ENCODE data around the gene RAB37.

The RAB37 gene

DNA sequence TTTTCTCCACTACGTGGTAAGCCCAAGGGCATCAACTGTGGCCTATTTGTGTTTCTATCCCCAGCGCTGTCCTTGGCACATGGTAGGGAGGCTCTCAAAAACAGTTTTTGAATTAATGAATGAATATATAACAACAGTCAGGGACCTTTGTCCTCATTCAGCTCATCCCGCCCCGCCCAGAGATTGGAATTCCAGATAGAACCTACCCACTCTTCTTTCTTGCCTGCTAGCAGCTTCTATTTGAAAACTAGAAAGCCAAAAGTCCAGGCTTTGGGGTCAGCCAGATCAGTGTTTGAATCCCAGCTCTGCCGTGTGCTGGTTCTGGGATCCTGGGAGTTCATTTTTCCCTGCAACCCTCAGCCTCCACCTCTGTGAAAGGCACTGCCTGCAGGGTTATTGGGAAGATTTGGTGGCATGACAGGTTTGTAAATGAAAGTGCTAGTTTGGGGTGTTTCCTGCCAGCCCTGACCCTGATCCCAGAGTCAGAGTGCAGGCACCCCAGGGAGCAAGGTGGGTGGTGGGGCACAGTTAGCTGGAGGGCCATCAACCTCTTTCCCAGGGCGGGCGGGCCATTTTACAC, 15.9 kb downstream of the RAB37 start:
- no peak overlapping the region for H3K4me3 ChIP-seq (ENCODE audit: control insufficient read depth, low read depth, low read length)
- TF ChIP-seq, protein P1, sequence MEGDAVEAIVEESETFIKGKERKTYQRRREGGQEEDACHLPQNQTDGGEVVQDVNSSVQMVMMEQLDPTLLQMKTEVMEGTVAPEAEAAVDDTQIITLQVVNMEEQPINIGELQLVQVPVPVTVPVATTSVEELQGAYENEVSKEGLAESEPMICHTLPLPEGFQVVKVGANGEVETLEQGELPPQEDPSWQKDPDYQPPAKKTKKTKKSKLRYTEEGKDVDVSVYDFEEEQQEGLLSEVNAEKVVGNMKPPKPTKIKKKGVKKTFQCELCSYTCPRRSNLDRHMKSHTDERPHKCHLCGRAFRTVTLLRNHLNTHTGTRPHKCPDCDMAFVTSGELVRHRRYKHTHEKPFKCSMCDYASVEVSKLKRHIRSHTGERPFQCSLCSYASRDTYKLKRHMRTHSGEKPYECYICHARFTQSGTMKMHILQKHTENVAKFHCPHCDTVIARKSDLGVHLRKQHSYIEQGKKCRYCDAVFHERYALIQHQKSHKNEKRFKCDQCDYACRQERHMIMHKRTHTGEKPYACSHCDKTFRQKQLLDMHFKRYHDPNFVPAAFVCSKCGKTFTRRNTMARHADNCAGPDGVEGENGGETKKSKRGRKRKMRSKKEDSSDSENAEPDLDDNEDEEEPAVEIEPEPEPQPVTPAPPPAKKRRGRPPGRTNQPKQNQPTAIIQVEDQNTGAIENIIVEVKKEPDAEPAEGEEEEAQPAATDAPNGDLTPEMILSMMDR (IDR thresholded peaks at IDR 0.05; ENCODE audit: control insufficient read depth, insufficient read depth, low read depth, low read length, missing control alignments) = no peak
- no peak for DNase-seq (ENCODE audit: low read depth)

DNA sequence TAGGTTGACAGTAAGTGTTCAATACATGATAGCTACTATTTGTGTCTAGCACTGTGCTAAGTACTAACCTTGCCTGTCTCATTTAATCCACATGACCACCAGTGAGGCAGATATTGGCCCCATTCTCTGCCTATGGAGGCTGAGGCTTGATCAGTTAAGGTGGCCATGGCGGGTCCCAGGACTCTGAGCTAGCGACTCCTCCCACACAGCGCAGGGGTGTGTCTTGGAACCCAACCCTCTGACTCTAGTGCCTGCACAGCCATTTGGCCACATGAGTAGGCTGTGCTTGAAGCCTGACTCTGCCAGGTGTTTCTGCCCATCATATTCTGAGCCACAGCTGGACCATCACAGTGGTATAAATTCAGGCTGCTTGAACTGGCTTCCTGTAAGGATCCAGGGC, 17.8 kb downstream of the RAB37 start:
- no peak overlapping the region for H3K4me3 ChIP-seq (ENCODE audit: control insufficient read depth, low read depth, low read length)
- TF ChIP-seq, protein P1 (IDR thresholded peaks at IDR 0.05; ENCODE audit: control insufficient read depth, insufficient read depth, low read depth, low read length, missing control alignments) = no peak
- DNase-seq (ENCODE audit: low read depth) = no peak

DNA sequence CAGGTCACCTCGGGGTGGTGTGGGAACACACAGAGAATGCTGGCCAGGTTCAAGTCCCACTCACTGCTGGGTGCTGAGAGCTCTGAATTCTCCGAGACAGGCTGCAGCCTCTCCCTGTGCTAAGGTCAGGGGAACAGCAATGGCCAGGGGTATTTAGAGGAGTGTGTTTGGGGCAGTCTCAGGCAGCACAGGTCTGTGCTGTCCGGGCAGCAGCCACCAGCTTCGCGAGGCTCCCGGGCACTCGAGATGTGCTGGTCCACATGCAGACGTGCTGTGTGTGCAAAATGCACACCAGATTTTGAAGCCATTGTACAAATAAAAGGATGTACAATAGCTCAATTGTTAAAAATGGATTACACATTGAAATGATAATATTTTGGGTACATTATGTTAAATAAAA, 18.5 kb downstream of the RAB37 start:
- DNase-seq (ENCODE audit: low read depth) = no peak
- no peak overlapping the region for H3K4me3 ChIP-seq (ENCODE audit: control insufficient read depth, low read depth, low read length)
- TF ChIP-seq, protein P1 (IDR thresholded peaks at IDR 0.05; ENCODE audit: control insufficient read depth, insufficient read depth, low read depth, low read length, missing control alignments) = no peak

DNA sequence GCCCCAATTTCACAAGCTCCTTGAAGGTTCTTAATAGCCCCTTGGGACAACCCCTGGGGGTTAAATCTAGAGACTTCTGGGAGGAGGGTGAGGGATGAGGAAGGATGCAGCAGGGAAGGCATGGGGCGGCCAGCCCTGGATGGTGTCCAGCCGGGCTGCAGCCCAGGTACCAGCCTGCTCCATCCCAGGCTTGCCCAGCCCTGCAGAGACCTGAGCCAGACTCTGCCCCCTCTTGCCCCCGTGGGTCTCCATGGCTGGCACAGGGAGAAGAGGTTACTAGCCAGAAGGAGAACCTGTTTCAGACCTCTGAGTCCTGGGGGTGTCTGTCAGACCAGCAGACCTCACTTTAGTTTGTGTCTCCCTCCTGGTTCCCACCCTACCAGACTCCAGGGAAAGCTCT, 19.8 kb downstream of the RAB37 start:
- TF ChIP-seq, protein P1 (IDR thresholded peaks at IDR 0.05; ENCODE audit: control insufficient read depth, insufficient read depth, low read depth, low read length, missing control alignments) = no peak
- DNase-seq (ENCODE audit: low read depth) = no peak
- H3K4me3 ChIP-seq (ENCODE audit: control insufficient read depth, low read depth, low read length) = no peak overlapping the region

DNA sequence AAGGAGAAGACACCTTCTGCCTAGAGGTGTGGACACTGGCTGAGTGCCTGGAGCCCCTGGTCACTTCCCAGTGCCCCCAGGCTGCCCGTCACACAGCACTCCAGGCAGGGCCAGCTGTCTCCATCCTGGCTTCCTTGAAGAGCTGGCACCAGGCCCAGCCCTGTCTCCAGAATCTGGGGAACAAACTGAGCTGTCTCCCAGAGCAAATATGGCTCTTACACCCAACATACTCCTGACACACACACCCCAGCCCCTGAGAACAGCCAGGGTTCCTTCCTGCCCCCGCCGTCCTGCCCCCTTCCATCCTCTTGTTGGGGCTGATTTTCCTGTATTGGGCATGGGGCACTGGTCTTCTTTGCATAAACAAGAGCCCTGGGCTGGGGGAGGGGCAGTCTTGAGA, 20.4 kb downstream of the RAB37 start:
- DNase-seq (ENCODE audit: low read depth) = no peak
- TF ChIP-seq, protein P1 (IDR thresholded peaks at IDR 0.05; ENCODE audit: control insufficient read depth, insufficient read depth, low read depth, low read length, missing control alignments) = no peak
- no peak overlapping the region for H3K4me3 ChIP-seq (ENCODE audit: control insufficient read depth, low read depth, low read length)

DNA sequence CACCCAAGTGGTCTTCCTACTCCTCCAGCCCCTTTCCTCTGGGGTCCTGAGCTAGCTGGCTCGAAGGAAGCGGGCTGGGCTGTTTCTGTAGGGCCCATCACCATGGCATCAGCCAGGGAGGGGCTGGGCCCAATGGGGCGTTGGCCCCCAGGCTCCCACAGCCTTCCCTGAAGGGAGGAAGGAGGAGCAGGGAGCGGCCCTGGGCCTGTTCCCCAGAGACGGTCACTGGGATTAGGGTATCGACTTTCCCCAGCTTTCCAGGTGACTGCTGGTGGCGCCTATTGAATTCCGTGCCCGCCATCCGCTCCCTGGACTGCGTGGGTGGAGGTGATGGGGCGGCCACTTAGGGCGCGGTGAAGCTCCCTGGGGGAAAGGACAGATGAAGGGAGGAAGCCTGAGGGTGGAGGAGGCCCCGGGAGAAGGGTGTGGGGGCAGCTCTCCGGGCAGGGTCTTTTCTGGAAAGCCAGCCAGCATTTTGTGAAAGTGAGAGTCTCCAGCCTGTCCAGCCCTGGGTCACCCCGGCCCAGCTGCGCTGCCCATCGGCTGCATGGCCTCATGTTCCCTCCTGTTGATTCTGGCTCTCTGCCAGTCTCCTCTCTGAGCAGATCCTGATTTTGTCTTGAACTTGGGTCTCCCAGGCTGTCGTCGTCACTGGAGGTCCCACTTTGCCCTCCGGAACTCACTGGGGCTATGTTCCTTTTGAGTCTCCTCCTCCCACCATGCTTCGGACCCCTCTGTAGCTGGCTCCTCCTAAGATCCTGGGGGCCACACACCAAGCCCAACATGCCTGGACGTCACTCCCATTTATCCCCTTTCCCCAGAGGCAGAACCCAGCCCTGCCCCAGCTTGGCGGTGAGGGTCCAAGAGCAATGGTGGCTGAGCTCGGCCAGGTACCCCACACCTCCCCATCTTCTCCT, 21.1 kb downstream of the RAB37 start:
- no peak overlapping the region for H3K4me3 ChIP-seq (ENCODE audit: control insufficient read depth, low read depth, low read length)
- no peak for DNase-seq (ENCODE audit: low read depth)

More for the DNA sequence above, 21.1 kb downstream of the RAB37 start:
- TF ChIP-seq, protein P1 (IDR thresholded peaks at IDR 0.05; ENCODE audit: control insufficient read depth, insufficient read depth, low read depth, low read length, missing control alignments) = no peak
